A549 treated with RU486 at 1 μM for 4 hours (cell line): Measurements from ENCODE around the gene MBNL3. TPM values are rescaled to one million over a fixed set of nuclear protein-coding genes. Genes with fewer than 3 reads are reported as not detected.

Experiments used
- total RNA-seq: library from RNA; stranded (reverse); fragments of 200-300 nt; extraction: Qiagen RNA extraction; gene quantifications from 5 replicates; pipeline ENCODE4 v1.2.3, GENCODE V29; 2022; ENCODE audit warnings: low read depth

The MBNL3 gene
- total RNA-seq = 0.30 TPM in 1 of 5 replicates, not detected in the others

GRCh38 chrX:132488819-132489577 is at the start of gene MBNL3:
MBNL3 (minus strand) TSS chrX:132489038; CDS start chrX:132439611, 49,427 bp downstream.

